ENCODE measurements around the gene COMP.
"Not testable (repeated sequence)": the region's sequence is repeated elsewhere in the genome, so short reads cannot be mapped to it uniquely, and the experiment has no call there.

The COMP gene

DNA sequence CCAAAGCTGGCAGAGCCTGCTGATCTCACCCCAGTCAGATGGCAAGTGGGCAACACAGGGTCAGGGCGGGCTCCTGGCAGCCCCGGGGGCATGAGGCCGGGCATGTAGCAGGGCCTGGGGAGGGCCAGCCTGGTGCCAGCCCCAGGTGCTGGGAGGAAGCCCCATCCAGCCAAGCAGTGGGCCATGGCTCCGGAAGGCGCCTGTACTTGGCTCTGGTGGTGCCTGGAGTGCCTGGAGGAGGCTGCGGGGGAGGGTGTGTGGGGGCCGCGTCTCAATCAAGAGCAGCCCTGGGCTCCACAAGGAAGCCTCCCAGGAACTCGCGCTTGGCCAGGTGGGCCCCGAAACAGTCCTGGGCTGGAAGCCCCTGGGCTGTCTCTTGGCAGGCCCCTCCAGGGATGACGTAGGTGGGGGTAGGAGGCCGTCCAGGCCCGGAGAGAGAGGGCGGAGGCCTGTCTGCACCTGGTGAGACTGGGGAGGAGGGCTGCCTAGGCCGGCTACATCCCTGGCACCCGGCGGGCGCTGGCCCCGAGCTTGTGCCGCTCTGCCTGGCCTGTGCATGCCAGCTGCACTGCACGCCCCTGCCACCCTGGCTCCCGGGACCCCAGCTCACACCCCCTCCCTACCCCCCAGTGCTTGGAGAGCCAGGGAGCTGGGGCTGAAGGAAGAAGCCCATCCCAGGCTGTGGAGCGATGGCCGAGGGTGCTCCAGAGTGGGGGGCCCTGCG lies 45.9 kb downstream of the COMP start:
- DNase-seq, result no peak

DNA sequence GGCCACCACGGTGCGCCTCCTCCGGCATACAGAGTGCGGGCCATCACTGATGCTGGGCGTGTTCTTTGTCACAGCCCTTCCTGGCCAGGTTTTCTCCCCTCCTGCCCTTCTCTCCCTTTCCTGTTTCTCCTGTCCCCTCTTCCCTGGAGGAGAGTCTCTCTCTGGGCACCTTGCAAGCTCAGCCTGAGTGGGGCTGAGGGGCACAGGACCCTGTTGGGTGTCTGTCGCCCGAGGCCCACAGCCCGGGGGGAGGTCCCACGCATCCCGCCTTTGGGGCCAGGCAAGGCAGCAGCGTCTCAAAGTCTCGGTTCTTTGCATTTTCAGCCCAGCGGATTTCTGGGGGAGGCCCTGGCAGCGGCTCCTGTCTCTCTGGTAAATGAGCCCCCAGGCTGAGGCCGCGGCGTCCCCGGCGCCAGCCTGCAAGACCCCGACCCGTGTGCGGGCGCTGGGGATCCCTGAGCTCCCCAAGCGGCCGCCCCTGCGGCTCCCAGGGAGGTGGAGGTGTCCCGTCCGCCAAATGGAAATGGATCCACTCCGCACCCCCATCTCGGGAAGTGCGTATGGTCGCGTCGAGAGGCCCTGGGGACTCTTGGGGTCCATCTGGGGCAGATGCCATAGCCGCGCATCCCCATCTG lies 47.2 kb downstream of the COMP start:
- DNase-seq, result no peak

DNA sequence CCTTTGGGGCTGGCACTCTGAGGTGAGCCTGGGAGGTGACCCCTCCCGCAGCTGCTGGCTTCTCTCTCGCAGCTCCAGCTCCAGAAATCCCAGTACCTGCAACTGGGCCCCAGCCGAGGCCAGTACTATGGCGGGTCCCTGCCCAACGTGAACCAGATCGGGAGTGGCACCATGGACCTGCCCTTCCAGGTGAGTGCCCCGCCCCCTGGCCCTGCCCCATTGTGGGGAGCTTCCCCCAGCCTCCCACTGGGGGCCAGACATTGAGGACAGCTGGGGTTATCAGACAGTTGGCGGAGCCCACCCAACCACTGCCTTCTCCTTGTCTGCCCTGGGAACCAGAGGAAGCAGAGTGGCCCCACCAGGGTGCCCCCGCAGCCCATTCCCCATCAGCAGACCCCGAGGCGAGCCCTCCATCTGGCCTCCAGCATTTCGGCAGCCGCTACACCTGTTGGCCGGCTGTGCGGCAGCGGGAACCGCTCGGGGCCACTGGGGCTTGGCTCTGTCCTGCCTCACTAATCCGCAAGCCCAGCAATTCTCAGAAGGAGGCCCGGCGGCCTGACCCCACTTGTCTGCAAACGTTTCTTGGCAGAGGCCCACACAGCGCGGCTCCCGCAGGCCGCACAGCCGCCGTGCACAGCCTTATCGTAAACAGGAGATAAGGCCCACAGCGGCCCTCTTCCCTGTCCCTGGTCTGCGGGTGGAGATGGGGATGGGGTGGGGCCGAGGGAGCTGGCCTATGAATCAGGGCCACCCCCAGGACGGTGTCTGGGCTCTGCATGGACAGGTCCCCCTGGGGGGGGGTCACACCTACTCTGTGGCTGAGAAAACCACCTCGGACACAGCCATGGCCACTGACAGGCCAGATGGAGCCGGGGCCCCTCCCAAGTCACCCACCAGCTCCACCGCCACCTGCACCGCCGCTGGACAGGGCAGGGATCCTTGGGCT lies 48.0 kb downstream of the COMP start:
- DNase-seq, result no peak

DNA sequence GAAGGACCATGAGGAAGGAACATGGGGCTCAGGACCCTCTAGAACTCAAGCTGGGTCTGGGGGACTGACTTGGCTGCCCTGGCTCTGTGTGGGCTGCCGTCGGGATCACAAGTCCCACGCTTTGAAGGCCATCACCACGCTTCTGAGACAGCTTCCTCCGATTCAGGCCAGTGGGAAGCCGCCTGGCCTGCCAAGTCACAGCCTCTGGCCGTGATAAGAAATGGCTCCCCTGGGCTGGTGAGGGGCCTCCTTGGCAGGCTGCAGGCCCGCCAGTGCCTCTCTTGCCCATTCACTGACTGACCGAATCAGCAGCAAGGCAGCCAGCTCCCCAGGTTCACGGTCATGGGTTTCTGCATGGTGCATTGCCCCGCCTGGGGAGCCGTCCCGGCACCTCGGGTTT lies 48.8 kb downstream of the COMP start:
- DNase-seq, result no peak

DNA sequence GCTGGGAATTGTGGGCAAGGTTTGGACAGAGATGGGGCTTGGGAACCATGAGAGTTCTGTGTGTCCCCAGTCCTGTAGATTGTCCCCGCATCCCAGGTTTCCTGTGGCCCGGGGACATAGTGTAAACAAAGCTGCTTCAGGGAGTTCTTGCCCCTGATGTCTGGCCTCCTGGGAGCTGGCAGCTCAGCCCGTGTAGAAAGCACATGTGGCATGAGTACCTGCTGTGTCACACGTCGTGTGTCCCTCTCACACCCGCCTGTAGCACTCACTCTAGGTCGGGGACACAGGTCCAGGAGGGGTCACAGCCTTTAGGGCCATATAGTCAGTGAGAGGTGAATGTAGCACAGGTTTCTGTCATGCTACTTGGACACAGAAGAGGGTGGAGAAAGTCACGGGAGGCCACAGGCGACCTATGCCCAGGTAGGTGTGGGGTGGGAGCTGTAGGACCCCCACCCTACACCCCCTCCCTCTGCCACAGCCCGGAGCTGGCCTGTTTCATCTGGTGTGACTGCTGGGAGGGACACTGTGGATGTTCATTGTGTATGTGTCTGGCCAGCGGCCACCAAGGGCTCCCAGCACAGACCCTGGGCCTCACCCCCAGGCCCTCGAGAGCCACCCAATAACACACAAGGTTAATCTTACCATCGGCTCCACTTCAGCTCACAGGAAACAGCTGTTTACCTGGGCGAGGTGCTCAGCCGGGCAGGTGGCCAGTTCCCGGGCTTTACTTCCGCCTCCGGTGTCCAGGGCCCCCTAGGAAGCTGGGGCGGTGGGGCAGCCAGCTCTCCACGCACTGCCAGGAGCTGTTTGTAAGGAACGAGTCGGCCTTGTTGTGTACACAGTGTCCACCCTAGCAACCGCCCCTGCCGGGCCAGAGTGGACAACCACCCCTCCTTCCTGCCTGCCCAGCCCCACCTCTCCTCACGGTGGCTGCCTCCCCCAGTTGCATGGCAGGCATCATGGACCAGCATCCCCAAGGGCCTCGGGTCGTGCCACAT lies 49.7 kb downstream of the COMP start:
- DNase-seq, result no peak

DNA sequence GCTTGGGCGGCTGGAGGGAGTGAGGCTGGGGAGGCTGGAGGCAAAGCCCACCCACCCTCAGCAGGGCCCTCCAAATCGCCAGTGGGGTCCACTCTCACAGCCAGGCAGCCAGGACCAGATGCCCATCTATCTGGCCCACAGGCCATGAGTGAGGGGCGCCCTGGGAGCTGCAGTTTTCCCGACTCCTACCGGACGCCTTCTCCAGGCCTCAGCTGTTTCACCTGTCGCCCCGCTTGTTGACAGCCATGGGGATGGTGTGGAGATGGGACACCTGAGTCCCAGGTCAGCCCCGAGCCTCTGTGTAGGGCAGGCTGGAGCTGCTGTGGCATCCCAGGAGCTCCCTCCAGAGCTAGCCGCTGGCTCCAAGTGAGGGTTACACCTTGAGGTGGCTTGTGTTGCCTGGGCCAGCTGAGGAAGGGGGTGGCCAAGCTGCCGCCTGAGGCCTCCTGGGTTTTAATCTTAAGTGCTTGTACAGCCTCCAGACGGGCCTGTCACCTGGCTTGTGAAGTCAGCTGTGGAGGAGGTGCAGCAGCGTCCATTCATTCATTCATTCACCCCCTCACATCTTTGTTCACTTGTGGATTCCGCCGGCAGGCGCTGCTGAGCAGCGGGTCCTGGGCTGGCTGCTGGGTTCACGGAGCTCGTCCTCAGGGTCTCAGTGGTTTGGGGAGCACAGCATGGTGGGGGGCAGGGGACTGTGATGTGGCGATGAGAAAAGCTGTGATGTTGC lies 52.0 kb downstream of the COMP start:
- no peak for DNase-seq

DNA sequence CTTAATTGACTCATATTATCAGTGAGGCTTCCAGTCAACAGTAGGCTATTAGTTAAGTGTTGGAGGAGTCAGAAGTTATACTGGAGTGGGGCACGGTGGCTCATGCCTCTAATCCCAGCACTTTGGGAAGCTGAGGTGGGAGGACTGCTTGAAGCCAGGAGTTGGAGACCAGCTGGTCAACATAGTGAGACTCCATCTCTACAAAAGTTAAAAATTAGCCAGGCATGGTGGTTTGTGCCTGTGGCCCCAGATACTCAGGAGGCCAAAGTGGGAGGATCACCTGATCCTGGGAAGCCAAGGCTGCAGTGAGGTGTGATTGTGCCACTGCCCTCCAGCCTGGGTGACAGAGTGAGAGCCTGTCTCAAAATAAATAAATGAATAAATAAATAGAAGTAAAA lies 53.2 kb downstream of the COMP start:
- DNase-seq, result no peak

DNA sequence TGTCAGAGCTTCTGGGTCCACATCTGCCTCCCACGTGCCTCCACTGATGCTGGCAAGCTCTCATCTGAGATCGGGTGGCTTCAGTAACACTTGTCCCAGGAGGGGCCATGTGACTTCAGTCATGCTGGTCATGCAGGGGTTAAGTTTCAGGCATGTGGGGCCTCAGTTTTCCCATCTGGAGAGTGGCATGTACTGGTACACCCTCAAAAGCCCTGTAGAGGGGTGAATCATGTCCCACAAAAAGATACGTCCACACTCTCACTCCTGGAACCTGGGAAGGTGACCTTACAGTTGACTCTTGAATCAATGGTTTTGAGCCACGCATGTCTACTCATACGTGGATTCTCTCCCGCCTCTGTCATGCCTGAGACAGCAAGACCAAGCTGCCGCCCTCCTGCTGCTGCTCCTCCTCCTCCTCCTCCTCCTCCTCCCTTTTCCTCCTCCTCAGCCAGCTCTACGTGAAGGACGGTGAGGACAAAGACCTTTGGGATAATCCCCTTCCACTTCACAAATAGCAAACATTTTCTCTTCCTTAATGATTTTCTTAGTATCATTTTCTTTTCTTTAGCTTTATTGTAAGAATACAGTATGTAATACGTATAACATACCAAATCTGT lies 53.7 kb downstream of the COMP start:
- no peak for DNase-seq

DNA sequence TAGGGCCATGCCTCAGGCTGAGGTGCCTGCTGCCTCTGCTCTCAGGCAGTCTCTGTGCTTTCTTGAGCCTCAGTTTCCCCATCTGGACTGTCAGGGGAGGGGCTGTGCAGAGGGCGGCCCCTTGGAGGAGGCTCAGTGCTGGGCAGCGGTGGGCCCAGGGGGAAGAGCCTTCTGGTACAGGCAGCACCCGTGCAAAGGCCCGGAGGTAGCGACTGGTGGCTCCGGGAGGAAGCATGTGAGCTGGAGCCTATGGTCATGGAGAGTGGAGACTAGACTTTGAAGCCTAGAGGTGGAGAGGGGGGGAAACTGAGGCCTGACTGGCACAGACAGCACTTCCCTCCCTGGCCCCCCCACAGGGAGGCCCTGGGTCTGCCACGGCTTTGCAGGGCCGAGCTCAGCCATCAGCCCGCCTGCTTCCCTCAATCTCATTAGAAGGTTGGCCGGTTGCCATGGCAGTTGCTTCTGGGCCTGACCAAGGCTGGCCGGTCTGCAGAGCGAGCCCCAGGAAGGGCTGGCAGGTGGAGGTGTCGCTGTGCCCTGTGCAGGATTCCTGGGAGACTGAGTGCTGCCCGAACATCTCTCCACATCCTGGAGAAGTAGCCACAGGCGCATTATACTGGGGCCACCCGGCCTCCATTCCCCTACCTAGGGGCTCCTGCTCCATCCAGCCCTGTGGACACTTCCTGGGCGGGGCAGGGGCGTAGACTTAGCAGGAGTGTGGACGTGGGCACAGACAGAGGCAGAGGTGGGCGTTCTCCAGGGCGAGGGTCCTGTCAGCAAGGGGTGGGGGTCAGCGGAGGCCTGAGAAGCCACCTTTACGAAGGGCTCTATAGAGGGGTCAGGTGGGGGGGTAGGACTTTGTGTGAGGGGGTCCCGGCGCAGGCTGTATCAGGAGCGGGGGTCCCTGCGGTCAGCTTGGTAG lies 54.4 kb downstream of the COMP start:
- no peak for DNase-seq

DNA sequence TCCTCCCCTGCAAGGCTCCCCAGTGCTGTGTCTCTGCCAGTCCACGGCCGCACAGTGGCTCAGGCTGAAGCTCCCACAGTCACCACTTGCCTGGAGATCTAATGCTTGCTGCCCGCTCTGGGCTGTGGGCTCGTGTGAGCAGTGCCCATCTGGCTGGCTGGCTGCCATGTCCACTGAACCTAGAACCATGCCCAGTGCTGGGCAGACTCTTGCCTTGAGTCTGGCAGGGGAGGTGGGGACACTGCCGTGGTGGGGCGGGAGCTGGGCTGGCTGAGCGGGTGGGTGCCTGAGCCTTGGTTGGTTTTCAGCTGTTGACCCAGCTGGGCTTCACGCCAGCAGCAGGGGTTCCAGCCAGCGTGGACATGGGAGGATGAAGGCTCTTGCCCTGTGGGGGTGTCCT lies 55.4 kb downstream of the COMP start:
- DNase-seq, result no peak

DNA sequence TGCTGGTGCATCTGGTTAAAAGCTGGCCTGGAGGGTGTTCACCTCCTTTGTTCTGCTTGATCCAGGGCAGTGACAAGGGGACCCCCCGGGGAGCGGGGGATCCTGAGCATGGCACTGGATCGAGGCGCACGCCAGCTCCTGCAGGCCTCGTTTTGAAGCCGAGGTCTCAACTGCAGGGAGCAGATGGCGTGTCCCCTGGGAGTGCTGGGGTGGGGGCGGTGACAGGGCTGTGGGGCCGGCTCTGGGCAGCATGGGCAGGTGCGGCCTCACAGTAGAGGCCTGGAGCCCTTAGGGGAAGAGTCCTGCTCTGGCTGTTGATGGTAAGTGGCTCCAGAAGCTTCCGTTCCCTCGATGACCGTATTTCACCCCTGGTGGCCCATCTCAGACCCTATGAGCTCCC lies 55.8 kb downstream of the COMP start:
- no peak for DNase-seq

DNA sequence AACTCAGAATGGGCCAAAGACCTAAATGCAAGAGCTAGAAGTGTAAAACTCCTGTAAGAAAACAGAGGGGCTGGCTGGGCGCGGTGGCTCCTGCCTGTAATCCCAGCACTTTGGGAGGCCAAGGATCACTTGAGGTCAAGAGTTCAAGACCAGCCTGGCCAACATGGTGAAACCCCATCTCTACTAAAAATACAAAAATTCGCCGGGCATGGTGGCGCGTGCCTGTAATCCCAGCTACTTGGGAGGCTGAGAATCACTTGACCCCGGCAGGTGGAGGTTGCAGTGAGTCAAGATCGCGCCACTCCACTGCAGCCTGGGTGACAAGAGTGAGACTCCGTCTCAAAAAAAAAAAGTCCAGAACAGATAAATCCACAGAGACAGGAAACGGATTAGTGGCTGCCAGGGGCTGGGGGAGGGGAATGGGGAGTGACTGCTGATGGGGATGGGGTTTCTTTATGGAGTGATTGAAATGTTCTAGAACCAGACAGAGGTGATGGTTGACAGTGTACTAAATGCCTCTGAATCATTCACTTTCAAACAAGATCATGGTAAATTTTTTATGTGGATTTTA lies 57.3 kb downstream of the COMP start:
- DNase-seq, result not testable (repeated sequence)

DNA sequence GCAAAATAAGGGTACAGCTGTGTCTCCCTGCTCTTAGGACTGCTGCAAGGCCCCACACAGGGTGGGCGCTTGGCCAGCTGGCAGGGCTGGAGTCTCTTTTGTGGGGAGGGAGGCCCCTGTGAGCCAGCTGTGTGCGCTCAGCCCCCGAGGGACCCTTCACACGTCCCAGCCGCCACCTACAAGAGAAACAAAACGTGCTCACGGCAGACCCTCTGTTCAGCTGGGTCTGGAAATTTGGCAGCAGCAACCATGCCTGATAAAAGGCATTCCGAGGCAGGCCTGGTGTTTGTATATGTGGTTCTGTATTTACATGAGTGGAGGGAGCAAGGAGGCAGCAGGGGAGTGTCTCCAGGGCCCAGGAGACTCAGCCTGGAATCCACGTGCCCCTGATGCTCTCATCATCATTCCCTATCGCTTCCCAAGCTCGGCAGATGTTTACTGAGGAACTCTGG lies 57.9 kb downstream of the COMP start:
- no peak for DNase-seq
